Measurements from ENCODE around the gene RNF227. TPM values are rescaled to one million over a fixed set of nuclear protein-coding genes. Genes with fewer than 3 reads are reported as not detected.
A peak's percentile ranks its signal among the peaks of the same experiment; 100 is the strongest.

Gene RNF227
- total and polyA plus RNA-seq, 11 donors, result 0.51 to 4.9 (median 0.88) TPM

- WGBS, 4 donors, result 94 to 97% (median 95%) methylated on average over 15 of the region's 15 CpGs
Measured at GRCh38 chr17:7910281-7910680, 5.8 kb downstream of the RNF227 start.

DNA sequence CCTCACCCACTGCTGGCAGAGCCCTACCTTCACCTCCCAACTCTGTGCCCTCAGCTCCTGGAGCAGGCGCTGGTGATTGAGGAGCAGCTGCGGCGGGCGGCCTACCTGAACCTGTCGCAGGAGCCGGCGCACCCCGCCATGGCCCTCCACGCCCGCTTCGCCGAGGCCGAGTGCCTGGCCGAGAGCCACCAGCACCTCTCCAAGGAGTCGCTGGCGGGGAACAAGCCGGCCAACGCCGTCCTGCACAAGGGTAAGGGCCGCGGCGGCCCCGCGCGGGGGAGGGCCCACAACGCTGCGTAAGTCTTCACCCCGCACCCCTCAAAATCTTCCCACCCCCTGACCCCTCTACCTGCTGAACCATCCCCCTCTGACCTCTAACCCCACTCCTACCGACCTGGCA is 7.0 kb downstream of the RNF227 start:
- 95 to 96% (median 95%) methylated on average over 22 to 29 of the region's 29 CpGs for WGBS, 4 donors
- H3K36me3 ChIP-seq, result peaks cover 0 to 81% (median 71%) of the 10 kb centered on the region in 9 donors
- H3K27me3 ChIP-seq, result no peaks in the 10 kb centered on the region
- H3K27ac ChIP-seq, result no peak overlapping the region
- H3K4me1 ChIP-seq, result peaks cover 0 to 7% (median under 1%) of the 10 kb centered on the region in 12 donors
- TF ChIP-seq POLR2A (IDR thresholded peaks at IDR 0.05) (no peak), CTCF (IDR thresholded peaks at IDR 0.05) (no peak)
- DNase-seq, result peak in 1 of 5 donors; percentile 20
- peak in 1 of 4 donors; percentile 12 for ATAC-seq
- H3K9me3 ChIP-seq, result no peaks in the 10 kb centered on the region
- intact Hi-C loops (cut with DNase I), result loop anchor here in 1 of 10 donors (5.0 kb wide), 1 partner anchor 138 kb away; no protein-coding TSS in a partner anchor
- no peak overlapping the region for H3K4me3 ChIP-seq

More at GRCh38 chr17:7910281-7910680, 5.8 kb downstream of the RNF227 start:
- TF ChIP-seq POLR2A (IDR thresholded peaks at IDR 0.05), result no peak
- no peak for TF ChIP-seq CTCF (IDR thresholded peaks at IDR 0.05)
- ATAC-seq (no peak), DNase-seq (peak in 1 of 5 donors; percentile 51)
- Histone ChIP-seq H3K4me1 (peaks cover 0 to 19% (median 12%) of the 10 kb centered on the region in 12 donors), H3K27me3 (no peaks in the 10 kb centered on the region), H3K4me3 (no peak overlapping the region), H3K27ac (no peak overlapping the region), H3K9me3 (no peaks in the 10 kb centered on the region), H3K36me3 (peaks cover 0 to 69% (median 62%) of the 10 kb centered on the region in 9 donors)
- intact Hi-C loops (cut with DNase I), result loop anchor here in 9 of 10 donors (5.0 to 10.0 kb wide), 3 partner anchors 132 to 147 kb away; no protein-coding TSS in a partner anchor

GRCh38 chr17:7903154-7904103 is 12.7 kb downstream of the RNF227 start:
- peaks cover 0 to 100% (median 92%) of the 10 kb centered on the region in 9 donors for H3K36me3 ChIP-seq
- no peak for TF ChIP-seq POLR2A (IDR thresholded peaks at IDR 0.05)
- TF ChIP-seq CTCF (IDR thresholded peaks at IDR 0.05), result no peak
- intact Hi-C loops (cut with DNase I), result loop anchor here in 1 of 10 donors (5.0 kb wide), 1 partner anchor 81 kb away; no protein-coding TSS in a partner anchor

DNA sequence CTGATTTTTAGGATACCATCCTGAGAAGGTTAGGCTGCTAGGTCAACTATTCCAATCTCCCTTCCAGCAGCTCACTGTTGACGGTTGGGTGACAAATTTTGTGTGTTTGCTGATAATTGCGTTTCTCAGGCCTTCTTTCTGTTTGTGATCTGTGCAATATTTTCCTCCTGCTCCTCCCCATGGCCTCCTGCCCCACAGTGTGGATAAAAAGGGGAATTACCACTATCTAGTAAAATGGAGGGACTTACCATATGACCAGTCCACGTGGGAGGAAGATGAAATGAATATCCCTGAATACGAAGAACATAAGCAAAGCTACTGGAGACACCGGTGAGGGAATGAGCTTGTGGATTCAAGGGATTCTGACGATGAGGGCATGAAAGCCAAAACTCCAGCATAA is 18.3 kb downstream of the RNF227 start:
- peaks cover 0 to 99% (median 89%) of the 10 kb centered on the region in 9 donors for H3K36me3 ChIP-seq
- TF ChIP-seq POLR2A (IDR thresholded peaks at IDR 0.05), result no peak
- TF ChIP-seq CTCF (IDR thresholded peaks at IDR 0.05), result peak; percentile 18 to 64 (median 49)
- intact Hi-C loops (cut with DNase I), result loop anchor here in 9 of 10 donors (1.0 to 10.0 kb wide), 4 partner anchors 35 to 75 kb away; no protein-coding TSS in a partner anchor
- H3K27me3 ChIP-seq, result no peaks in the 10 kb centered on the region
- no peak overlapping the region for H3K4me3 ChIP-seq
- no peaks in the 10 kb centered on the region for H3K9me3 ChIP-seq
- ATAC-seq, result peak; percentile 65 to 86 (median 72)
- 47 to 58% (median 57%) methylated on average over 6 of the region's 6 CpGs for WGBS, 4 donors
- DNase-seq, result no peak
- peaks cover 0 to 11% (median 0%) of the 10 kb centered on the region in 12 donors for H3K4me1 ChIP-seq
- peak overlapping the region in 1 of 12 donors; percentile 10 for H3K27ac ChIP-seq

More at GRCh38 chr17:7903154-7904103, 12.7 kb downstream of the RNF227 start:
- Histone ChIP-seq H3K9me3 (no peaks in the 10 kb centered on the region), H3K4me1 (no peaks in the 10 kb centered on the region), H3K27ac (no peak overlapping the region), H3K27me3 (no peaks in the 10 kb centered on the region), H3K4me3 (no peak overlapping the region)
- DNase-seq (no peak), ATAC-seq (no peak)
- 79 to 84% (median 81%) methylated on average over 22 of the region's 22 CpGs for WGBS, 4 donors

All from heart left ventricle (tissue), 16 donors.